ENCODE measurements around the gene ABCF2. TPM values are rescaled to one million over a fixed set of nuclear protein-coding genes. Genes with fewer than 3 reads are reported as not detected.
A peak's percentile ranks its signal among the peaks of the same experiment; 100 is the strongest.

ABCF2 gene
- total RNA-seq, 3 donors from 2014 or later = 35.6 to 58.7 (median 42.2) TPM

- Histone ChIP-seq H3K27ac (peak overlapping the region in 1 of 2 donors; percentile 86), H3K27me3 (no peaks in the 10 kb centered on the region), H3K4me1 (peaks cover 9 to 11% of the 10 kb centered on the region in 2 donors), H3K9me3 (no peaks in the 10 kb centered on the region), H3K36me3 (no peaks in the 10 kb centered on the region), H3K4me3 (peak overlapping the region in 2 of 3 donors; percentile 91 to 97)
- TF ChIP-seq CTCF (IDR thresholded peaks at IDR 0.05) (no peak), POLR2A (IDR thresholded peaks at IDR 0.05) (no peak), POLR2AphosphoS5 (IDR thresholded peaks at IDR 0.05) (no peak)
- DNase-seq (ENCODE audit: low spot score in 2 of 2) = no peak
- intact Hi-C loops (cut with DNase I; ENCODE audit: low total_unique reads) = no loop called here
Measured at GRCh38 chr7:151233804-151234203, 6.8 kb upstream of the ABCF2 start.

- Histone ChIP-seq H3K4me3 (peak overlapping the region; percentile 91 to 99 (median 97)), H3K4me1 (peaks cover 9 to 11% of the 10 kb centered on the region in 2 donors), H3K36me3 (no peaks in the 10 kb centered on the region), H3K9me3 (no peaks in the 10 kb centered on the region), H3K27ac (peak overlapping the region; percentile 86 to 87), H3K27me3 (no peaks in the 10 kb centered on the region)
- TF ChIP-seq CTCF (IDR thresholded peaks at IDR 0.05) = no peak
- no peak for TF ChIP-seq POLR2A (IDR thresholded peaks at IDR 0.05)
- TF ChIP-seq POLR2AphosphoS5 (IDR thresholded peaks at IDR 0.05) = no peak
- intact Hi-C loops (cut with DNase I; ENCODE audit: low total_unique reads) = no loop called here
- DNase-seq (ENCODE audit: low spot score in 2 of 2) = no peak
Measured at GRCh38 chr7:151232917-151233701, 6.1 kb upstream of the ABCF2 start.

GRCh38 chr7:151232091-151232916 is 5.3 kb upstream of the ABCF2 start, which contains the start of gene CHPF2:
Gene CHPF2 (plus strand): TSS chr7:151232483. CDS start chr7:151234012, 1,529 bp downstream.
- TF ChIP-seq POLR2AphosphoS5 (IDR thresholded peaks at IDR 0.05) = peak; percentile 52 to 70 (median 56)
- peak; percentile 77 for TF ChIP-seq POLR2A (IDR thresholded peaks at IDR 0.05)
- TF ChIP-seq CTCF (IDR thresholded peaks at IDR 0.05) = no peak
- no peaks in the 10 kb centered on the region for H3K27me3 ChIP-seq
- peaks cover 4 to 11% of the 10 kb centered on the region in 2 donors for H3K4me1 ChIP-seq
- DNase-seq (ENCODE audit: low spot score in 2 of 2) = peak; percentile 83 to 92
- H3K4me3 ChIP-seq = peak within 1 kb of the TSS; percentile 91 to 99 (median 97)
- H3K36me3 ChIP-seq = no peaks in the 10 kb centered on the region
- intact Hi-C loops (cut with DNase I; ENCODE audit: low total_unique reads) = no loop called here
- no peaks in the 10 kb centered on the region for H3K9me3 ChIP-seq
- H3K27ac ChIP-seq = peak within 1 kb of the TSS; percentile 86 to 87

- intact Hi-C loops (cut with DNase I; ENCODE audit: low total_unique reads) = no loop called here
Measured at GRCh38 chr7:151231080-151231479, 4.1 kb upstream of the ABCF2 start.

More at GRCh38 chr7:151231080-151231479, 4.1 kb upstream of the ABCF2 start:
- no peak for DNase-seq (ENCODE audit: low spot score in 2 of 2)
- TF ChIP-seq POLR2AphosphoS5 (IDR thresholded peaks at IDR 0.05) (no peak), CTCF (IDR thresholded peaks at IDR 0.05) (no peak), POLR2A (IDR thresholded peaks at IDR 0.05) (no peak)
- Histone ChIP-seq H3K27ac (no peak overlapping the region), H3K4me3 (no peak overlapping the region), H3K27me3 (no peaks in the 10 kb centered on the region), H3K9me3 (no peaks in the 10 kb centered on the region), H3K36me3 (no peaks in the 10 kb centered on the region), H3K4me1 (peaks cover 4 to 13% of the 10 kb centered on the region in 2 donors)
